A549 (cell line): ENCODE results near the gene SCYL1. TPM values are rescaled to one million over a fixed set of nuclear protein-coding genes. Genes with fewer than 3 reads are reported as not detected.

ENCODE experiments used
- ATAC-seq, 2 experiments: fragments of 200-7000 bp in 1 of 2; fragments of >200 bp in 1 of 2; cut with Nextera tagmentation in 1 of 2; cut with Tn5 transposase in 1 of 2; 3 replicates each; pipeline versions ENCODE4 v1.8.0 to v1.9.1; 2018 to 2020; ENCODE audit warnings: mild to moderate bottlenecking in 1 of 2, moderate library complexity in 1 of 2
- CTCF ChIA-PET: fragments of 300-600 bp; sonication (Branson Sonifier 250); formaldehyde crosslinking; extraction: SDS; loops from one replicate; lab custom pipeline; 2021; ENCODE audit warnings: antibody characterized with exemption, inconsistent platforms; lab: Yijun Ruan, JAX
- POLR2A ChIA-PET: fragments of 350-600 bp; formaldehyde crosslinking; extraction: SDS; loops from one replicate; lab custom pipeline; 2021; ENCODE audit warnings: antibody characterized with exemption, inconsistent platforms; lab: Yijun Ruan, JAX
- DNase-seq, 2 experiments: peaks; one replicate each; pipeline versions ENCODE4 v3.0.0 to v3.0.0-alpha.2; 2011 to 2016; ENCODE audit warnings: low read depth in 1 of 2, low spot score in 1 of 2
- FAIRE-seq: peaks from 2 replicates; lab custom pipeline; 2011; peaks lifted over from hg19 to GRCh38; lab: Jason Lieb, UNC
- H3K27ac ChIP-seq, 2 experiments: fragments of >200 bp; sonication (Bioruptor Twin); formaldehyde crosslinking; 3 replicates each; pipeline ENCODE4 v1.5.1; 2016 to 2017
- H3K4me1 ChIP-seq: fragments of >200 bp; sonication (Bioruptor Twin); formaldehyde crosslinking; 3 replicates; pipeline ENCODE4 v1.6.1; 2016
- H3K4me2 ChIP-seq: fragments of >200 bp; sonication (Bioruptor Twin); formaldehyde crosslinking; 3 replicates; pipeline ENCODE4 v1.6.1; 2016
- H3K4me3 ChIP-seq: fragments of >200 bp; sonication (Bioruptor Twin); formaldehyde crosslinking; 3 replicates; pipeline ENCODE4 v1.5.1; 2016
- H3K9me3 ChIP-seq: fragments of >200 bp; sonication (Bioruptor Twin); formaldehyde crosslinking; 3 replicates; pipeline ENCODE4 v1.6.1; 2016
- BCL3 ChIP-seq: fragments of >200 bp; sonication (Bioruptor Twin); formaldehyde crosslinking; IDR thresholded peaks from 3 replicates; pipeline ENCODE4 v1.6.1; 2016
- CBX8 ChIP-seq: fragments of 200-600 bp; sonication (generic); IDR thresholded peaks from 2 replicates; pipeline ENCODE4 v1.6.1; 2016
- CHD2 ChIP-seq: fragments of 150-350 bp; IDR thresholded peaks from 2 replicates; pipeline ENCODE4 v1.6.1; 2014; ENCODE audit warnings: low read length; ENCODE audit not compliant: partially characterized antibody
- ELK1 ChIP-seq: fragments of 150-350 bp; IDR thresholded peaks from 2 replicates; pipeline ENCODE4 v1.6.1; 2014; ENCODE audit warnings: low read depth, mild to moderate bottlenecking, low read length
- ESRRA ChIP-seq: fragments of 150-350 bp; IDR thresholded peaks from 2 replicates; pipeline ENCODE4 v1.6.1; 2014; ENCODE audit warnings: mild to moderate bottlenecking, low read length, borderline replicate concordance
- FOSB ChIP-seq: fragments of 250-450 bp; sonication (Bioruptor Pico); IDR thresholded peaks from 2 replicates; pipeline ENCODE4 v1.5.0; 2020; ENCODE audit warnings: mild to moderate bottlenecking, moderate library complexity
- GATA3 ChIP-seq: IDR thresholded peaks from 2 replicates; pipeline ENCODE4 v1.6.1; 2012; ENCODE audit warnings: borderline replicate concordance
- HEYL ChIP-seq: fragments of 250-450 bp; sonication (Bioruptor Pico); IDR thresholded peaks from 2 replicates; pipeline ENCODE4 v1.8.0; 2021; ENCODE audit warnings: mild to moderate bottlenecking, moderate library complexity
- HMGXB4 ChIP-seq: fragments of 250-450 bp; sonication (Bioruptor Pico); IDR thresholded peaks from 2 replicates; pipeline ENCODE4 v1.5.0; 2021; ENCODE audit warnings: mild to moderate bottlenecking, moderate library complexity, borderline replicate concordance
- HOXA7 ChIP-seq: fragments of 250-450 bp; sonication (Bioruptor Pico); IDR thresholded peaks from 2 replicates; pipeline ENCODE4 v1.5.0; 2020; ENCODE audit warnings: mild to moderate bottlenecking, moderate library complexity
- HOXB5 ChIP-seq: fragments of 250-450 bp; sonication (Bioruptor Pico); IDR thresholded peaks from 2 replicates; pipeline ENCODE4 v1.5.0; 2020; ENCODE audit warnings: mild to moderate bottlenecking, moderate library complexity
- JUN ChIP-seq, 2 experiments: fragments of >200 bp; sonication (Bioruptor Twin); formaldehyde crosslinking; IDR thresholded peaks; 2 replicates in 1 of 2; 3 replicates in 1 of 2; pipeline ENCODE4 v1.6.1; 2016 to 2017
- KDM1A ChIP-seq: fragments of 200-600 bp; sonication (generic); IDR thresholded peaks from 2 replicates; pipeline ENCODE4 v1.6.1; 2016; ENCODE audit warnings: low read depth, mild to moderate bottlenecking
- MAZ ChIP-seq: fragments of 150-350 bp; IDR thresholded peaks from 2 replicates; pipeline ENCODE4 v1.6.1; 2014; ENCODE audit warnings: antibody characterized with exemption, low read depth, low read length, borderline replicate concordance
- MYC ChIP-seq: IDR thresholded peaks from 2 replicates; pipeline ENCODE4 v1.6.1; 2012; ENCODE audit warnings: mild to moderate bottlenecking, inconsistent platforms, low read length, improper control_type of control experiment, borderline replicate concordance
- PBX3 ChIP-seq: IDR thresholded peaks from 2 replicates; pipeline ENCODE4 v1.6.1; 2012
- PHF8 ChIP-seq: fragments of 200-600 bp; sonication (generic); IDR thresholded peaks from 2 replicates; pipeline ENCODE4 v1.6.1; 2016; ENCODE audit warnings: low read depth, mild to moderate bottlenecking, antibody characterized with exemption, moderate library complexity, borderline replicate concordance
- POLR2A ChIP-seq: IDR thresholded peaks from 2 replicates; pipeline ENCODE4 v1.6.1; 2012; ENCODE audit warnings: mild to moderate bottlenecking, low read length
- POLR2AphosphoS2 ChIP-seq: conservative IDR thresholded peaks from 2 replicates; pipeline ENCODE4 v1.6.1; 2012; ENCODE audit warnings: low read length, improper control_type of control experiment, inconsistent platforms
- RFX5 ChIP-seq: fragments of 450-650 bp; IDR thresholded peaks from 2 replicates; pipeline ENCODE4 v1.7.1; 2014; ENCODE audit warnings: antibody characterized with exemption, mild to moderate bottlenecking, moderate library complexity
- TP53 ChIP-seq: fragments of 250-450 bp; sonication (Bioruptor Pico); IDR thresholded peaks from 2 replicates; pipeline ENCODE4 v1.5.0; 2021; ENCODE audit warnings: mild to moderate bottlenecking, moderate library complexity
- WGBS: methylation state at CpG from one replicate; pipeline ENCODE4 v1.1.6; 2017; ENCODE audit errors: missing lambda C conversion rate; 5-methylcytosine and 5-hydroxymethylcytosine counted together
- polyA plus RNA-seq, 4 experiments: library from polyadenylated mRNA; depleted of rRNA in 3 of 4; stranded (reverse); fragments of >200 nt; fragmentation: RNase III in 1 of 4; extraction: RNeasy Plus Mini Kit Qiagen cat#74134 plus additional on column Dnase treatment in 1 of 4; gene quantifications; 2 replicates in 3 of 4; 3 replicates in 1 of 4; pipeline ENCODE4 v1.2.3, GENCODE V29; 2011 to 2017

SCYL1 gene
- polyA plus RNA-seq, 2 of the 4 experiments (the other 2 are of a cell fraction) = 30.8 to 46.8 TPM

- FAIRE-seq (no peak), DNase-seq (no peak), ATAC-seq (peak in 1 of 2 experiments; percentile 5; a peak in 1 of 6 replicates)
- CTCF ChIA-PET = interaction anchor here (0.9 to 30.0 kb wide), 9 partner anchors 9 to 88 kb away, joined by 3 to 947 read pairs (median 8); no protein-coding TSS in a partner anchor
- TF ChIP-seq HMGXB4 (CRISPR knock-in tag) = no peak; the same call in 1 of the 2 replicates
- no peak for TF ChIP-seq ESRRA
- no peak for TF ChIP-seq CBX8
- TF ChIP-seq BCL3 = peak; percentile 2; the same call in 2 of the 3 replicates
- peaks cover 22% of the 10 kb centered on the region for H3K4me1 ChIP-seq
- H3K9me3 ChIP-seq = no peaks in the 10 kb centered on the region
- POLR2A ChIA-PET = interaction anchor here (0.7 to 26.7 kb wide), 12 partner anchors 8 to 124 kb away, joined by 3 to 1006 read pairs (median 44); partner anchors contain the start of genes MALAT1, NEAT1 and SLC25A45
- H3K4me3 ChIP-seq = peak overlapping the region; percentile 90
- WGBS = 3% methylated on average over 4 of the region's 4 CpGs
- H3K27ac ChIP-seq = peak overlapping the region; percentile 89 to 100
- peak overlapping the region; percentile 84 for H3K4me2 ChIP-seq
Measured at GRCh38 chr11:65506290-65506771, 18.6 kb upstream of the SCYL1 start.

GRCh38 chr11:65506772-65507505 lies 17.9 kb upstream of the SCYL1 start:
- H3K27ac ChIP-seq = peak overlapping the region; percentile 89 to 100
- ATAC-seq (peak; percentile 45 to 70), FAIRE-seq (no peak), DNase-seq (no peak)
- H3K4me3 ChIP-seq = peak overlapping the region; percentile 90
- ChIA-PET CTCF (interaction anchor here (0.9 to 30.0 kb wide), 10 partner anchors 8 to 127 kb away, joined by 3 to 947 read pairs (median 24); partner anchors contain the start of gene MALAT1), POLR2A (interaction anchor here (0.6 to 26.7 kb wide), 24 partner anchors 8 to 737 kb away, joined by 3 to 1006 read pairs (median 9); partner anchors contain the start of genes DPF2, MALAT1, NEAT1 and SLC25A45)
- H3K4me2 ChIP-seq = peak overlapping the region; percentile 84
- H3K4me1 ChIP-seq = peaks cover 22% of the 10 kb centered on the region
- no peaks in the 10 kb centered on the region for H3K9me3 ChIP-seq
- 3% methylated on average over 7 of the region's 7 CpGs for WGBS
- TF ChIP-seq PBX3 (peak; percentile 64), RFX5 (no peak), BCL3 (peak; percentile 5), JUN (IDR thresholded peaks at IDR 0.05) (peak; percentile 98), MYC (0 out of 2 replicates have a peak, but pooled peaks have one; percentile 43), FOSB (CRISPR knock-in tag) (peak; percentile 99), MAZ (peak; percentile 13; the same call in 1 of the 2 replicates), CHD2 (peak; percentile 58), TP53 (CRISPR knock-in tag) (peak; percentile 99), HMGXB4 (CRISPR knock-in tag) (peak; percentile 98), KDM1A (no peak), PHF8 (no peak), HEYL (CRISPR knock-in tag) (no peak), GATA3 (no peak), ELK1 (no peak), HOXA7 (CRISPR knock-in tag) (peak; percentile 100), POLR2A (peak; percentile 20; the same call in 1 of the 2 replicates), POLR2AphosphoS2 (peak; percentile 99), HOXB5 (CRISPR knock-in tag) (peak; percentile 59; the same call in 1 of the 2 replicates)
